K562 (cell line): ENCODE measurements around the gene ELF1.

ENCODE experiments used
- CBX3 ChIP-seq, 2 experiments: IDR thresholded peaks; 1 replicate in 1 of 2; 2 replicates in 1 of 2; pipeline ENCODE4 v1.6.1; 2012; ENCODE audit warnings: inconsistent platforms in 2 of 2, low read length in 2 of 2, borderline replicate concordance in 1 of 2, control low read depth in 1 of 2
- EP300 ChIP-seq: IDR thresholded peaks from 2 replicates; pipeline ENCODE4 v1.6.1; 2012; ENCODE audit warnings: low read length, improper control_type of control experiment
- POLR2A ChIP-seq: fragments of 450-650 bp; conservative IDR thresholded peaks from 2 replicates; pipeline ENCODE4 v1.6.1; 2016
- TF ChIP-seq, protein P1 (sequence below): fragments of 200-400 bp; formaldehyde crosslinking; IDR thresholded peaks from 2 replicates; pipeline ENCODE4 v1.6.1; 2017; ENCODE audit warnings: mild to moderate bottlenecking, low read depth, low read length, moderate library complexity
- TF ChIP-seq, protein P2 (sequence below): conservative IDR thresholded peaks from 2 replicates; pipeline ENCODE4 v1.6.1; 2011; ENCODE audit warnings: low read depth, mild to moderate bottlenecking, low read length; ENCODE audit not compliant: control insufficient read depth
- TF ChIP-seq, protein P3 (sequence below): IDR thresholded peaks from 2 replicates; pipeline ENCODE4 v1.6.1; 2012; ENCODE audit warnings: low read depth, low read length, improper control_type of control experiment, borderline replicate concordance

DNA sequence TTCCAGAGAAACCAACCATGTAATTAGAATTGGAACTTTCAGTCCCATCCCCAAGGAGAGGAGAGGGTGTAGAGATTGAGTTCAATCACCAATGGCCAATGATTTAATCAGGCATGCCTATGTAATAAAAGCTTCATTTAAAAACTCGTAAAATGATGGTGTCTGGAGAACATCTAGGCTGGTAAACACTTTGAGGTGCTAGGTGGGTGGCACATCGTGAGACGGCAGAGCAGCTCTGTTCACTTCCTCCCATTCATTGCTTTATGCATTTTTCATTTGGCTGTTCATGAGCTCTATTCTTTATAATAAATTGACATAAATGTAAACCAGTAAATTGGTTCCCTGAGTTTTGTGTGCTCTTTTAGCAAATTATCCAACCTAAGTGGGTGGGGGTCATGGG, 90.1 kb downstream of the ELF1 start:
- no peak for TF ChIP-seq EP300
- TF ChIP-seq, protein P1, sequence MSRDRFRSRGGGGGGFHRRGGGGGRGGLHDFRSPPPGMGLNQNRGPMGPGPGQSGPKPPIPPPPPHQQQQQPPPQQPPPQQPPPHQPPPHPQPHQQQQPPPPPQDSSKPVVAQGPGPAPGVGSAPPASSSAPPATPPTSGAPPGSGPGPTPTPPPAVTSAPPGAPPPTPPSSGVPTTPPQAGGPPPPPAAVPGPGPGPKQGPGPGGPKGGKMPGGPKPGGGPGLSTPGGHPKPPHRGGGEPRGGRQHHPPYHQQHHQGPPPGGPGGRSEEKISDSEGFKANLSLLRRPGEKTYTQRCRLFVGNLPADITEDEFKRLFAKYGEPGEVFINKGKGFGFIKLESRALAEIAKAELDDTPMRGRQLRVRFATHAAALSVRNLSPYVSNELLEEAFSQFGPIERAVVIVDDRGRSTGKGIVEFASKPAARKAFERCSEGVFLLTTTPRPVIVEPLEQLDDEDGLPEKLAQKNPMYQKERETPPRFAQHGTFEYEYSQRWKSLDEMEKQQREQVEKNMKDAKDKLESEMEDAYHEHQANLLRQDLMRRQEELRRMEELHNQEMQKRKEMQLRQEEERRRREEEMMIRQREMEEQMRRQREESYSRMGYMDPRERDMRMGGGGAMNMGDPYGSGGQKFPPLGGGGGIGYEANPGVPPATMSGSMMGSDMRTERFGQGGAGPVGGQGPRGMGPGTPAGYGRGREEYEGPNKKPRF, result no peak
- TF ChIP-seq, protein P2, sequence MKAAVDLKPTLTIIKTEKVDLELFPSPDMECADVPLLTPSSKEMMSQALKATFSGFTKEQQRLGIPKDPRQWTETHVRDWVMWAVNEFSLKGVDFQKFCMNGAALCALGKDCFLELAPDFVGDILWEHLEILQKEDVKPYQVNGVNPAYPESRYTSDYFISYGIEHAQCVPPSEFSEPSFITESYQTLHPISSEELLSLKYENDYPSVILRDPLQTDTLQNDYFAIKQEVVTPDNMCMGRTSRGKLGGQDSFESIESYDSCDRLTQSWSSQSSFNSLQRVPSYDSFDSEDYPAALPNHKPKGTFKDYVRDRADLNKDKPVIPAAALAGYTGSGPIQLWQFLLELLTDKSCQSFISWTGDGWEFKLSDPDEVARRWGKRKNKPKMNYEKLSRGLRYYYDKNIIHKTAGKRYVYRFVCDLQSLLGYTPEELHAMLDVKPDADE, result no peak
- TF ChIP-seq CBX3 (IDR thresholded peaks at IDR 0.05; ENCODE audit: borderline replicate concordance in 1 of 2, low read length in 2 of 2), result no peak
- no peak for TF ChIP-seq POLR2A
- TF ChIP-seq, protein P3, sequence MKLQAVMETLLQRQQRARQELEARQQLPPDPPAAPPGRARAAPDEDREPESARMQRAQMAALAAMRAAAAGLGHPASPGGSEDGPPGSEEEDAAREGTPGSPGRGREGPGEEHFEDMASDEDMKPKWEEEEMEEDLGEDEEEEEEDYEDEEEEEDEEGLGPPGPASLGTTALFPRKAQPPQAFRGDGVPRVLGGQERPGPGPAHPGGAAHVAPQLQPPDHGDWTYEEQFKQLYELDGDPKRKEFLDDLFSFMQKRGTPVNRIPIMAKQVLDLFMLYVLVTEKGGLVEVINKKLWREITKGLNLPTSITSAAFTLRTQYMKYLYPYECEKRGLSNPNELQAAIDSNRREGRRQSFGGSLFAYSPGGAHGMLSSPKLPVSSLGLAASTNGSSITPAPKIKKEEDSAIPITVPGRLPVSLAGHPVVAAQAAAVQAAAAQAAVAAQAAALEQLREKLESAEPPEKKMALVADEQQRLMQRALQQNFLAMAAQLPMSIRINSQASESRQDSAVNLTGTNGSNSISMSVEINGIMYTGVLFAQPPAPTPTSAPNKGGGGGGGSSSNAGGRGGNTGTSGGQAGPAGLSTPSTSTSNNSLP, result no peak
